Measurements from ENCODE around the gene ATG101.

The ATG101 gene

GRCh38 chr12:52084491-52085231 is 14.9 kb downstream of the ATG101 start:
- Mint-ChIP-seq H3K4me3 (no peak overlapping the region), H3K9me3 (no peaks in the 10 kb centered on the region), H3K27ac (no peak overlapping the region), H3K27me3 (ENCODE audit: low read depth) (peaks cover 14% of the 10 kb centered on the region), H3K36me3 (ENCODE audit: low read depth) (no peaks in the 10 kb centered on the region), H3K4me1 (ENCODE audit: low read depth) (peaks cover 4% of the 10 kb centered on the region)
- DNase-seq (ENCODE audit: low spot score), result no peak

- DNase-seq (ENCODE audit: low spot score), result no peak
- no peaks in the 10 kb centered on the region for H3K9me3 Mint-ChIP-seq
- H3K27ac Mint-ChIP-seq, result no peak overlapping the region
- H3K4me3 Mint-ChIP-seq, result no peak overlapping the region
- peaks cover 4% of the 10 kb centered on the region for H3K4me1 Mint-ChIP-seq (ENCODE audit: low read depth)
- H3K36me3 Mint-ChIP-seq (ENCODE audit: low read depth), result no peaks in the 10 kb centered on the region
- peaks cover 23% of the 10 kb centered on the region for H3K27me3 Mint-ChIP-seq (ENCODE audit: low read depth)
These were observed 16.0 kb downstream of the ATG101 start for GRCh38 chr12:52085682-52086180.

GRCh38 chr12:52086366-52086765 is 16.6 kb downstream of the ATG101 start:
- Mint-ChIP-seq H3K27me3 (ENCODE audit: low read depth) (peaks cover 29% of the 10 kb centered on the region), H3K9me3 (no peaks in the 10 kb centered on the region), H3K4me1 (ENCODE audit: low read depth) (peaks cover 4% of the 10 kb centered on the region), H3K36me3 (ENCODE audit: low read depth) (no peaks in the 10 kb centered on the region), H3K27ac (no peak overlapping the region), H3K4me3 (no peak overlapping the region)
- no peak for DNase-seq (ENCODE audit: low spot score)

GRCh38 chr12:52086944-52087835 is 17.4 kb downstream of the ATG101 start:
- no peak for DNase-seq (ENCODE audit: low spot score)
- Mint-ChIP-seq H3K4me3 (no peak overlapping the region), H3K4me1 (ENCODE audit: low read depth) (peaks cover 2% of the 10 kb centered on the region), H3K27me3 (ENCODE audit: low read depth) (peaks cover 37% of the 10 kb centered on the region), H3K36me3 (ENCODE audit: low read depth) (no peaks in the 10 kb centered on the region), H3K27ac (no peak overlapping the region), H3K9me3 (no peaks in the 10 kb centered on the region)

GRCh38 chr12:52087961-52088820 is 18.4 kb downstream of the ATG101 start:
- no peak overlapping the region for H3K4me3 Mint-ChIP-seq
- H3K9me3 Mint-ChIP-seq, result no peaks in the 10 kb centered on the region
- no peak for DNase-seq (ENCODE audit: low spot score)
- H3K27me3 Mint-ChIP-seq (ENCODE audit: low read depth), result peaks cover 39% of the 10 kb centered on the region
- H3K4me1 Mint-ChIP-seq (ENCODE audit: low read depth), result peaks cover 2% of the 10 kb centered on the region
- no peak overlapping the region for H3K27ac Mint-ChIP-seq
- H3K36me3 Mint-ChIP-seq (ENCODE audit: low read depth), result no peaks in the 10 kb centered on the region

GRCh38 chr12:52089491-52089890 is 19.7 kb downstream of the ATG101 start:
- DNase-seq (ENCODE audit: low spot score), result no peak
- H3K27ac Mint-ChIP-seq, result no peak overlapping the region
- H3K4me3 Mint-ChIP-seq, result no peak overlapping the region
- no peaks in the 10 kb centered on the region for H3K4me1 Mint-ChIP-seq (ENCODE audit: low read depth)
- no peaks in the 10 kb centered on the region for H3K36me3 Mint-ChIP-seq (ENCODE audit: low read depth)
- no peaks in the 10 kb centered on the region for H3K9me3 Mint-ChIP-seq
- peaks cover 39% of the 10 kb centered on the region for H3K27me3 Mint-ChIP-seq (ENCODE audit: low read depth)

GRCh38 chr12:52090291-52090690 is 20.5 kb downstream of the ATG101 start:
- H3K4me3 Mint-ChIP-seq, result no peak overlapping the region
- no peaks in the 10 kb centered on the region for H3K9me3 Mint-ChIP-seq
- H3K4me1 Mint-ChIP-seq (ENCODE audit: low read depth), result no peaks in the 10 kb centered on the region
- no peaks in the 10 kb centered on the region for H3K36me3 Mint-ChIP-seq (ENCODE audit: low read depth)
- no peak for DNase-seq (ENCODE audit: low spot score)
- H3K27ac Mint-ChIP-seq, result no peak overlapping the region
- H3K27me3 Mint-ChIP-seq (ENCODE audit: low read depth), result peaks cover 39% of the 10 kb centered on the region

- Mint-ChIP-seq H3K36me3 (ENCODE audit: low read depth) (no peaks in the 10 kb centered on the region), H3K9me3 (no peaks in the 10 kb centered on the region), H3K4me3 (no peak overlapping the region), H3K4me1 (ENCODE audit: low read depth) (no peaks in the 10 kb centered on the region), H3K27me3 (ENCODE audit: low read depth) (peaks cover 39% of the 10 kb centered on the region), H3K27ac (no peak overlapping the region)
- no peak for DNase-seq (ENCODE audit: low spot score)
These were observed 21.3 kb downstream of the ATG101 start for GRCh38 chr12:52091061-52091460.

GRCh38 chr12:52091869-52092268 is 22.1 kb downstream of the ATG101 start:
- Mint-ChIP-seq H3K4me3 (no peak overlapping the region), H3K27ac (no peak overlapping the region), H3K9me3 (no peaks in the 10 kb centered on the region), H3K27me3 (ENCODE audit: low read depth) (peaks cover 39% of the 10 kb centered on the region), H3K4me1 (ENCODE audit: low read depth) (no peaks in the 10 kb centered on the region), H3K36me3 (ENCODE audit: low read depth) (no peaks in the 10 kb centered on the region)
- no peak for DNase-seq (ENCODE audit: low spot score)

- no peaks in the 10 kb centered on the region for H3K4me1 Mint-ChIP-seq (ENCODE audit: low read depth)
- no peak overlapping the region for H3K27ac Mint-ChIP-seq
- H3K9me3 Mint-ChIP-seq, result no peaks in the 10 kb centered on the region
- peaks cover 36% of the 10 kb centered on the region for H3K27me3 Mint-ChIP-seq (ENCODE audit: low read depth)
- no peak for DNase-seq (ENCODE audit: low spot score)
- H3K36me3 Mint-ChIP-seq (ENCODE audit: low read depth), result no peaks in the 10 kb centered on the region
- no peak overlapping the region for H3K4me3 Mint-ChIP-seq
These were observed 23.6 kb downstream of the ATG101 start for GRCh38 chr12:52093346-52093745.

DNA sequence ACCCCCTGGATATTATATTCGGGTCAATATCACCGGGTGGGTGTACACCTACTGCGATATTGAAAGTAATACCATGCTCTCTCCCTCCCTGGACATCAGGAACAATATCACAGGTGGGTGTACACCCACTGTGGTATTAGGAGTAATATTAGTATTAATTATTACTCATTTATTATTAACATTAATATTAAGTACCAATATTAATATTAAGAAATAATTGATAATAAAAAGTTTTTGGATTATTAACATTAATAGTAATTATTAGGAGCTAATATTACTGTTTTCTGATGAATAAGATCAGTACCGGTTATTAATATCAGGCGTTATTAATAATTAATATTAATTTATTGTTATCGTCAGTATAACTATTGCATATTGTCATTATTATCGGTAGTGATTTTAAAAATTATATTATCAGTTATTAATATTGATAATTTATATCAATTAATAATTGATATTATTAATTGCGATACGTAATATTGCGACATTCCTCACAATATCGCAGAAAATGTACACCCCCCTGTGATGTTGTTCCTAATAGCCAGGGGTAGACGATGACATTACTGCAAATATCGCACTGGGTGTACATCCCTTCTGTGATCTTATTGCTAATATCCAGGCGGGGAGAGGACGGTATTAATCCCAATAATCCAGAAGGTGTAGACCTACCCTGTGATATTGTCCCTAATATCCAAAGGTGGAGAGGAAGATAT is 26.7 kb downstream of the ATG101 start:
- H3K9me3 Mint-ChIP-seq, result no peaks in the 10 kb centered on the region
- H3K4me1 Mint-ChIP-seq (ENCODE audit: low read depth), result no peaks in the 10 kb centered on the region
- no peak overlapping the region for H3K4me3 Mint-ChIP-seq
- H3K27ac Mint-ChIP-seq, result no peak overlapping the region
- H3K27me3 Mint-ChIP-seq (ENCODE audit: low read depth), result peaks cover 9% of the 10 kb centered on the region
- no peaks in the 10 kb centered on the region for H3K36me3 Mint-ChIP-seq (ENCODE audit: low read depth)
- no peak for DNase-seq (ENCODE audit: low spot score)

DNA sequence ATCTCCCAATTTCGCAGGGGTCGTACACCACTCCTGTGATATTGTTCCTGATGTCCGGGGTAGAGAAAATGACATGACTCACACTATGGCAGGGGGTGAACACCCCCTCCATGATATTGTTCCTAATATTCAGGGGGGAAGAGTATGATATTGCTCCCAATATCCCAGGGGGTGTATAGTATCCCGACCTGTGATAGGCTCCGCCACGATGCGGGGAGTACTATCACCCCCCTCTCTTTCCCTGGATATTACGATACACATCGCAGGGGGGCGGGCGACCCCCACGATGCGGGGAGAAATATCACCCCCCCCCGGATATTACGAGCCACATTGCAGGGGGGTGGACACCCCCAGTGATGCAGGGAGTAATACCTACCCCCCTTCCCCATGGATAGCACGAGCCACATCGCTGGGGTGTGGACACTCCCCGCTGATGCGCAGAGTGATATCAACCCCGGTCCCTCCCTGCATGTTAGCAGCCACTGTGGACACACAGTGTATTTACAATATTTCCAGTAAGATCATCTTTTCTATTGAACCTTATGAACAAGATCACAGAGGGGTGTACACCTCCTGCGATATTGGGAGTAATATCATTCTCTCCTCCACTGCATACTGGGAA is 27.4 kb downstream of the ATG101 start:
- peaks cover 5% of the 10 kb centered on the region for H3K27me3 Mint-ChIP-seq (ENCODE audit: low read depth)
- no peak overlapping the region for H3K4me3 Mint-ChIP-seq
- no peaks in the 10 kb centered on the region for H3K9me3 Mint-ChIP-seq
- H3K36me3 Mint-ChIP-seq (ENCODE audit: low read depth), result no peaks in the 10 kb centered on the region
- no peaks in the 10 kb centered on the region for H3K4me1 Mint-ChIP-seq (ENCODE audit: low read depth)
- no peak overlapping the region for H3K27ac Mint-ChIP-seq
- DNase-seq (ENCODE audit: low spot score), result no peak
